Esophagus squamous epithelium (tissue), 5 donors: ENCODE results near the gene EXD2. TPM values are rescaled to one million over a fixed set of nuclear protein-coding genes. Genes with fewer than 3 reads are reported as not detected.

ENCODE experiments used
- DNase-seq: peaks from one replicate; lab custom pipeline; 2025; lab: John Stamatoyannopoulos, UW
- H3K27ac ChIP-seq, 4 donors: fragments of 200-600 bp; sonication (generic); one replicate each; pipeline ENCODE4 v1.5.1; 2016 to 2019; ENCODE audit warnings: mild to moderate bottlenecking in 1 of 4
- H3K27me3 ChIP-seq, 4 donors: fragments of 200-600 bp; sonication (generic); 1 replicate in 3 of 4; 2 replicates in 1 of 4; pipeline versions ENCODE4 v1.5.1 to v1.6.0; 2017 to 2021; ENCODE audit warnings: antibody characterized with exemption in 1 of 4
- H3K36me3 ChIP-seq, 3 donors: fragments of 200-600 bp; sonication (generic); one replicate each; pipeline ENCODE4 v1.5.1; 2016 to 2019
- H3K4me1 ChIP-seq, 3 donors: fragments of 200-600 bp; sonication (generic); one replicate each; pipeline ENCODE4 v1.5.1; 2017 to 2019
- H3K4me3 ChIP-seq, 4 donors: fragments of 200-600 bp; sonication (generic); 1 replicate in 3 of 4; 2 replicates in 1 of 4; pipeline ENCODE4 v1.5.1; 2016 to 2019; ENCODE audit warnings: mild to moderate bottlenecking in 2 of 4, moderate library complexity in 1 of 4
- H3K9me3 ChIP-seq, 3 donors: fragments of 200-600 bp; sonication (generic); one replicate each; pipeline ENCODE4 v1.5.1; 2016 to 2019
- CTCF ChIP-seq, 6 experiments: fragments of 450-650 bp in 4 of 6; fragments of 200-600 bp in 2 of 6; sonication (generic) in 2 of 6; IDR thresholded peaks; one replicate each; pipeline ENCODE4 v1.5.1; 2016 to 2019; ENCODE audit warnings: antibody characterized with exemption in 6 of 6, mild to moderate bottlenecking in 4 of 6, moderate library complexity in 4 of 6
- POLR2A ChIP-seq, 4 donors: fragments of 450-650 bp; IDR thresholded peaks; one replicate each; pipeline ENCODE4 v1.6.1; 2017; ENCODE audit warnings: antibody characterized with exemption in 4 of 4, mild to moderate bottlenecking in 4 of 4, moderate library complexity in 3 of 4
- WGBS, 2 donors: methylation state at CpG; one replicate each; pipeline ENCODE4 v1.1.5; 2018; 5-methylcytosine and 5-hydroxymethylcytosine counted together
- intact Hi-C: fragments of 100-400 bp; cut with DNase I; formaldehyde crosslinking; loops from one replicate; pipeline ENCODE4 v1.15.0; 2022
- total RNA-seq, 4 donors: library from RNA; depleted of rRNA; stranded (reverse); fragments of >200 nt; gene quantifications; one replicate each; pipeline ENCODE4 v1.1.0, GENCODE V29; 2016
- donor health status: DM: yes; HTN: yes; CAD: no.

EXD2 gene
- total RNA-seq, 4 donors from 2014 or later, result 12.3 to 22.9 (median 19.9) TPM

- intact Hi-C loops, result no loop called here
- no peaks in the 10 kb centered on the region for H3K27me3 ChIP-seq
- H3K4me3 ChIP-seq, result no peak overlapping the region
- TF ChIP-seq CTCF (IDR thresholded peaks at IDR 0.05) (no peak), POLR2A (IDR thresholded peaks at IDR 0.05) (no peak)
- no peak overlapping the region for H3K27ac ChIP-seq
- H3K9me3 ChIP-seq, result no peaks in the 10 kb centered on the region
- no peaks in the 10 kb centered on the region for H3K4me1 ChIP-seq
- DNase-seq, result no peak
- H3K36me3 ChIP-seq, result peaks cover 11 to 93% (median 14%) of the 10 kb centered on the region in 3 donors
- 76 to 88% methylated on average over 3 of the region's 3 CpGs for WGBS, 2 donors
Measured at GRCh38 chr14:69232388-69232787, 41.1 kb downstream of the EXD2 start.

GRCh38 chr14:69234106-69234505 is 42.8 kb downstream of the EXD2 start:
- Histone ChIP-seq H3K4me3 (no peak overlapping the region), H3K36me3 (peaks cover 16 to 100% (median 20%) of the 10 kb centered on the region in 3 donors), H3K27ac (no peak overlapping the region), H3K4me1 (no peaks in the 10 kb centered on the region), H3K9me3 (no peaks in the 10 kb centered on the region), H3K27me3 (no peaks in the 10 kb centered on the region)
- DNase-seq, result no peak
- no peak for TF ChIP-seq CTCF (IDR thresholded peaks at IDR 0.05)
- no peak for TF ChIP-seq POLR2A (IDR thresholded peaks at IDR 0.05)
- intact Hi-C loops, result no loop called here

GRCh38 chr14:69235708-69236107 is 44.4 kb downstream of the EXD2 start:
- no peak overlapping the region for H3K4me3 ChIP-seq
- 100% methylated on average over 1 of the region's 1 CpG for WGBS, 2 donors
- intact Hi-C loops, result no loop called here
- H3K9me3 ChIP-seq, result no peaks in the 10 kb centered on the region
- no peaks in the 10 kb centered on the region for H3K4me1 ChIP-seq
- no peak overlapping the region for H3K27ac ChIP-seq
- DNase-seq, result no peak
- no peaks in the 10 kb centered on the region for H3K27me3 ChIP-seq
- H3K36me3 ChIP-seq, result peaks cover 16 to 100% (median 25%) of the 10 kb centered on the region in 3 donors
- TF ChIP-seq CTCF (IDR thresholded peaks at IDR 0.05) (no peak), POLR2A (IDR thresholded peaks at IDR 0.05) (no peak)

- 100% methylated on average over 1 of the region's 1 CpG; no CpG with 5 or more reads in 1 of the 2 donors for WGBS, 2 donors
- Histone ChIP-seq H3K27ac (no peak overlapping the region), H3K36me3 (peaks cover 16 to 100% (median 31%) of the 10 kb centered on the region in 3 donors), H3K4me1 (no peaks in the 10 kb centered on the region), H3K4me3 (no peak overlapping the region), H3K9me3 (no peaks in the 10 kb centered on the region), H3K27me3 (no peaks in the 10 kb centered on the region)
- intact Hi-C loops, result no loop called here
- TF ChIP-seq CTCF (IDR thresholded peaks at IDR 0.05), result no peak
- no peak for TF ChIP-seq POLR2A (IDR thresholded peaks at IDR 0.05)
- DNase-seq, result no peak
Measured at GRCh38 chr14:69237142-69237541, 45.8 kb downstream of the EXD2 start.

- Histone ChIP-seq H3K4me1 (peaks cover 0 to 4% (median 0%) of the 10 kb centered on the region in 3 donors), H3K27me3 (no peaks in the 10 kb centered on the region), H3K4me3 (no peak overlapping the region), H3K36me3 (peaks cover 16 to 100% (median 31%) of the 10 kb centered on the region in 3 donors), H3K27ac (no peak overlapping the region), H3K9me3 (no peaks in the 10 kb centered on the region)
- 88 to 96% methylated on average over 5 to 12 of the region's 12 CpGs for WGBS, 2 donors
- TF ChIP-seq POLR2A (IDR thresholded peaks at IDR 0.05) (no peak), CTCF (IDR thresholded peaks at IDR 0.05) (no peak)
- no peak for DNase-seq
- intact Hi-C loops, result no loop called here
Measured at GRCh38 chr14:69237584-69237983, 46.3 kb downstream of the EXD2 start.
